ENCODE data around the gene DHODH.
"Not testable (repeated sequence)": the region's sequence is repeated elsewhere in the genome, so short reads cannot be mapped to it uniquely, and the experiment has no call there.

The DHODH gene

GRCh38 chr16:72051818-72052217, 43.3 kb downstream of the DHODH start:
- Histone ChIP-seq H3K27ac (no peak overlapping the region), H3K9me3 (ENCODE audit: severe bottlenecking) (peaks cover 3% of the 10 kb centered on the region), H3K4me3 (ENCODE audit: low read depth, low read length) (no peak overlapping the region), H3K36me3 (no peaks in the 10 kb centered on the region), H3K27me3 (ENCODE audit: insufficient read depth, low read depth, severe bottlenecking) (no peaks in the 10 kb centered on the region)
- no peak for TF ChIP-seq CTCF (IDR thresholded peaks at IDR 0.05; ENCODE audit: low read depth, low read length)
- DNase-seq: no peak

DNA sequence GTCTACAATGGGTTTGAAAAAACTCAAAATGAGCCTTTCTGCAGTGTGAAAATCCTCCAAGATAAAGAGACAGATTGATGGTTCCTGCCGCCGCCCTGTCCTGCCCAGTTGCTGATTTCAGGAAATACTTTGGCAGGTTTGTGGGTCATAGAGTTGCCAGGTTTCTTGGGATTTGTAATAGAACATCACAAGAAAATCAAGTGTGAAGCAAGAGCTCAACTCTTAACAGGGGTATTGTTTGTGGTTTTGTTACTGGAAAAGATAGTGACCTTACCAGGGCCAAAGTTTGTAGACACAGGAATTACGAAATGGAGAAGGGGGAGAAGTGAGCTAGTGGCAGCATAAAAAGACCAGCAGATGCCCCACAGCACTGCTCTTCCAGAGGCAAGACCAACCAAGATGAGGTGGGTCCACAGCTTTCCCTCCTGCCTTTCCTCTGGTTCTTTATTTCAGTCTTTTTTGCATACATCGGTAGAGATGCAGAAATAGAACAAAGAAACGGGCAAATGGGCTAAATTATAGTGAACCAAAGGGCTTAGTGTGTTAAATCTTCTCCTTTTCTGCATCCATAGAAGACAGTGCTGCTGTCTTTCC, 45.8 kb downstream of the DHODH start, which contains the start of gene HP:
HP (plus strand) TSS at position 252 of the 594 bp plus-strand sequence; CDS start at position 400, 148 bp downstream.
- H3K36me3 ChIP-seq; H3K9me3 ChIP-seq (ENCODE audit: severe bottlenecking); H3K27ac ChIP-seq; DNase-seq; H3K4me3 ChIP-seq (ENCODE audit: low read depth, low read length); H3K27me3 ChIP-seq (ENCODE audit: insufficient read depth, low read depth, severe bottlenecking): not testable (repeated sequence)

GRCh38 chr16:72055911-72056310, 47.4 kb downstream of the DHODH start:
- no peak overlapping the region for H3K4me3 ChIP-seq (ENCODE audit: low read depth, low read length)
- DNase-seq: no peak
- H3K27ac ChIP-seq: no peak overlapping the region
- no peaks in the 10 kb centered on the region for H3K9me3 ChIP-seq (ENCODE audit: severe bottlenecking)
- H3K36me3 ChIP-seq: no peaks in the 10 kb centered on the region
- H3K27me3 ChIP-seq (ENCODE audit: insufficient read depth, low read depth, severe bottlenecking): no peaks in the 10 kb centered on the region
- TF ChIP-seq CTCF (IDR thresholded peaks at IDR 0.05; ENCODE audit: low read depth, low read length): no peak

GRCh38 chr16:72057313-72057712, 48.8 kb downstream of the DHODH start:
- not testable (repeated sequence) for H3K36me3 ChIP-seq; H3K9me3 ChIP-seq (ENCODE audit: severe bottlenecking); H3K27ac ChIP-seq; DNase-seq; H3K27me3 ChIP-seq (ENCODE audit: insufficient read depth, low read depth, severe bottlenecking); H3K4me3 ChIP-seq (ENCODE audit: low read depth, low read length)

- H3K27me3 ChIP-seq (ENCODE audit: insufficient read depth, low read depth, severe bottlenecking); H3K4me3 ChIP-seq (ENCODE audit: low read depth, low read length); H3K36me3 ChIP-seq; DNase-seq; H3K27ac ChIP-seq; H3K9me3 ChIP-seq (ENCODE audit: severe bottlenecking): not testable (repeated sequence)
Observed at GRCh38 chr16:72059060-72059459, 50.5 kb downstream of the DHODH start.

GRCh38 chr16:72060405-72060804, 51.9 kb downstream of the DHODH start:
- Histone ChIP-seq H3K27me3 (ENCODE audit: insufficient read depth, low read depth, severe bottlenecking) (no peaks in the 10 kb centered on the region), H3K4me3 (ENCODE audit: low read depth, low read length) (no peak overlapping the region), H3K9me3 (ENCODE audit: severe bottlenecking) (no peaks in the 10 kb centered on the region), H3K36me3 (no peaks in the 10 kb centered on the region), H3K27ac (no peak overlapping the region)
- no peak for DNase-seq
- no peak for TF ChIP-seq CTCF (IDR thresholded peaks at IDR 0.05; ENCODE audit: low read depth, low read length)

GRCh38 chr16:72061564-72061963, 53.0 kb downstream of the DHODH start:
- no peak for TF ChIP-seq CTCF (IDR thresholded peaks at IDR 0.05; ENCODE audit: low read depth, low read length)
- no peak for DNase-seq
- no peak overlapping the region for H3K27ac ChIP-seq
- no peaks in the 10 kb centered on the region for H3K36me3 ChIP-seq
- H3K4me3 ChIP-seq (ENCODE audit: low read depth, low read length): no peak overlapping the region
- no peaks in the 10 kb centered on the region for H3K27me3 ChIP-seq (ENCODE audit: insufficient read depth, low read depth, severe bottlenecking)
- no peaks in the 10 kb centered on the region for H3K9me3 ChIP-seq (ENCODE audit: severe bottlenecking)

Data from WERI-Rb-1 (cell line).